Effector memory CD4-positive, alpha-beta T cell (primary cell): ENCODE data around the gene OGG1.

Experiments used
- DNase-seq, 3 donors: peaks; one replicate each; pipeline ENCODE4 v3.0.0-alpha.2; 2020
- H3K27ac ChIP-seq: 2 replicates; pipeline ENCODE4 v1.7.0; 2013; ENCODE audit warnings: mild to moderate bottlenecking, low read length, moderate library complexity; ENCODE audit not compliant: insufficient read depth, poor library complexity, severe bottlenecking
- H3K27me3 ChIP-seq: replicated peaks from 2 replicates; pipeline ENCODE4 v1.7.0; 2013; ENCODE audit warnings: mild to moderate bottlenecking, low read length; ENCODE audit not compliant: insufficient read depth, control insufficient read depth, poor library complexity, severe bottlenecking
- H3K36me3 ChIP-seq: 2 replicates; pipeline ENCODE4 v1.7.0; 2013; ENCODE audit warnings: mild to moderate bottlenecking, low read length, moderate library complexity; ENCODE audit not compliant: control insufficient read depth, insufficient read depth
- H3K4me1 ChIP-seq: 2 replicates; pipeline ENCODE4 v1.7.0; 2013; ENCODE audit warnings: low read length, mild to moderate bottlenecking; ENCODE audit not compliant: control insufficient read depth, insufficient read depth, poor library complexity, severe bottlenecking
- H3K4me3 ChIP-seq: 2 replicates; pipeline ENCODE4 v1.7.0; 2013; ENCODE audit warnings: low read length, low read depth, mild to moderate bottlenecking; ENCODE audit not compliant: insufficient read depth, poor library complexity, severe bottlenecking
- H3K9me3 ChIP-seq: 2 replicates; pipeline ENCODE4 v1.7.0; 2013; ENCODE audit warnings: mild to moderate bottlenecking, low read length, moderate library complexity; ENCODE audit not compliant: control insufficient read depth

Gene OGG1

DNA sequence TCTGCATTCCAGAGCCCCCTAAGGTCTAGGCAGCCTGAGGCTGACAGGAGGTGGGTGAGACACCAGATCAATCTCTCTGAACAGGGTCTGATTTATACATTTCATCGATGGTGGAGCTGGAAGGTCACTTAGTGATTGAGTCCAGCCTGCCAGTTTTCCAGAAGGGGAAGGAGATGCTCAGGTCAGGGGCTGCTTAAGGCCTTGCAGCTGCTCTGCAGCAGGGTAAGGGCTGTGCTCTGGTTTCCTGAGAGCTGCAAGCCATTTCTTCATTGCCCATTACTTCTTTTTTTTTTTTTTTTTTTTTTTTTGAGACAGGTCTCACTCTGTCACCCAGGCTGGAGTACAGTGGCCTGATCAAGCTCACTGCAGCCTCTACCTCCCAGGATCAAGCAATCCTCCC lies 31.8 kb downstream of the OGG1 start:
- DNase-seq, result no peak
- H3K9me3 ChIP-seq, result no peaks in the 10 kb centered on the region
- peaks cover 25% of the 10 kb centered on the region for H3K4me1 ChIP-seq
- peaks cover 31% of the 10 kb centered on the region for H3K36me3 ChIP-seq
- H3K27me3 ChIP-seq, result no peaks in the 10 kb centered on the region
- no peak overlapping the region for H3K4me3 ChIP-seq
- no peak overlapping the region for H3K27ac ChIP-seq

DNA sequence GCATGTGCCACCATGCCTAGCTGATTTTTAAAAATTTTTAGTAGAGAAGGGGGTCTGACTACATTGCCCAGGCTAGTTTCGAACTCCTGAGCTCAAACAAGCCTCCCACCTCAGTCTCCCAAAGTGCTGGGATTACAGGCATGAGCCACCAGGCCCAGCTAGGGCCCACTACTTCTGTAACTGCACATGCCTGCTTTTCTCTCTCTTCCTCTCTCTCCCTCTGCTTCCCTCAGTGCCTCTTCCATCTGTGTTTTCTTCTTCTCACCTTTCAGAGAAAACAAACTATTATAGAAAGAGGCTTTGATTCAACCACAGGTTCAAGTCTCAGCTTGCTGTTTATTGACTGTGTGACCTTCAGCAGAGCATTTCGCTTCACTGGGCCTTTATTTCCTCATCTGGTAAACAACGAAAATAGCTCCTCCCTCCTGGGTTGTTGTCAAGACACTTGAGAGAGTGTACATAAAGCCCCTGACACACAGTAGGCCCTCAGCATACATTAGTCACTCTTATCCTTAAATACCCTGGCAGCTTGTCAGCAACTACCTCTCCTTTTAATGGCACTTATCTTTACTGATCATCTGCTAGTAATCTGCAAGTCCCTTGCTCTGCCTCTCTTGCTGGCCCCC lies 32.3 kb downstream of the OGG1 start:
- no peak overlapping the region for H3K27ac ChIP-seq
- no peaks in the 10 kb centered on the region for H3K27me3 ChIP-seq
- peaks cover 25% of the 10 kb centered on the region for H3K4me1 ChIP-seq
- H3K9me3 ChIP-seq, result no peaks in the 10 kb centered on the region
- no peak overlapping the region for H3K4me3 ChIP-seq
- no peak for DNase-seq
- H3K36me3 ChIP-seq, result peaks cover 35% of the 10 kb centered on the region

DNA sequence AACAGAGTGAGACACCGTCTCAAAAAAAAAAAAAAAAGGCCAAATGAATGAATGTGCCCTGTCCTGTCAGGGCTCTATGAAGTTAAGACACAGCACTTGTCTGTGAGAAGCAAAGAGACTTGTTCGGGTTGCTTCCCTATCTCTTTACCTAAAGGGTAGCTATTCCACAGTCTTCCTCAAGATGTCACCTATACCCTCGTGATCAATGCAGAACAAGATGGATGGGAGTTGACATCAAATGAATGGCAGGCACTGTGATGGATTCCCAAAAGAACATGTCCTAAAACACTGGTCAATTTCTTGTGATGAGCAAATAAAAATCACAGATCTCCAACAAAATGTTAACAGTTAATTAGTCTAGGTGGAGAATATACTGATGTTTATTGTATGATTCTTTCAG lies 33.0 kb downstream of the OGG1 start:
- H3K4me1 ChIP-seq, result peaks cover 25% of the 10 kb centered on the region
- H3K9me3 ChIP-seq, result no peaks in the 10 kb centered on the region
- H3K4me3 ChIP-seq, result no peak overlapping the region
- DNase-seq, result no peak
- no peaks in the 10 kb centered on the region for H3K27me3 ChIP-seq
- H3K27ac ChIP-seq, result no peak overlapping the region
- peaks cover 35% of the 10 kb centered on the region for H3K36me3 ChIP-seq

DNA sequence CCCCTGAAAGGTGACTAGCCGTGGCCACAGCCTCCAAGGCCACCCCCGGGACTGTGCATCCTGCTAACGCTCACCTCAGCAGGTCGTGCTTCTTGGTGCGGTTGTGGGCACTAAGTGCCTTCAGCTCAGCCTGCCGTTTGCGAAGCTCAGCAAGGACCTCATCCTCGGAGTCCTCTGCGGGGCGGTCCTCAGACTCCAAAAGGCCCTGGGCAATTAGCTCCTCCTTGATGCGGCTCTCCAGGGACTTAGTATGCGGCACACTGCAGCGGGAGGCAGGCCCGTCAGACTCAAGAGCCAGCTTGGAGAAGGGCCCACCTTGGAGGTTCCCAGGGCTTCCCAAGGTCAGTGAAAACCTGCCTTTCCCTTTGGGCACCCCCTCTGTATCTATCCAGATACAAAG lies 34.2 kb downstream of the OGG1 start:
- Histone ChIP-seq H3K36me3 (peaks cover 36% of the 10 kb centered on the region), H3K27ac (no peak overlapping the region), H3K4me1 (peaks cover 24% of the 10 kb centered on the region), H3K9me3 (no peaks in the 10 kb centered on the region), H3K4me3 (no peak overlapping the region), H3K27me3 (no peaks in the 10 kb centered on the region)
- no peak for DNase-seq

DNA sequence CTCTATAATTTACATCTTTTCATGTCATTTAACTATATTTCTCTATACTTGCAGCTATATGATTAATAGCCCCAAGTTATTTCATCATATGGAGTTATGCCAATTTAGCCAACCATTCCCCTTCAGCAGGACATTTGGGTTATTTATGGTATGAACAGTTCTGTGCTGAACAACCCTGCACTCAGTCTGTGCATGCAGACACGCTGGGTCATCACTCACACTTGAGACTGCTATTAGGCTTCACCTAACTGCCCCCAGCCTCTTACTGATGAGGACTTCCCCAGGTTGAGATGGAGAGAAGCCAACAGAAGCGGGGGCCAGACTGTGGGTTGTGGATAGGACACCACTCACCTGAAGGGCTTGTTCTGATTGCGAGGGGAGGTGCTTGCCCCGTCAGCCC lies 35.2 kb downstream of the OGG1 start:
- no peak for DNase-seq
- no peak overlapping the region for H3K4me3 ChIP-seq
- H3K27ac ChIP-seq, result no peak overlapping the region
- no peaks in the 10 kb centered on the region for H3K9me3 ChIP-seq
- H3K36me3 ChIP-seq, result peaks cover 45% of the 10 kb centered on the region
- H3K4me1 ChIP-seq, result peaks cover 14% of the 10 kb centered on the region
- no peaks in the 10 kb centered on the region for H3K27me3 ChIP-seq

DNA sequence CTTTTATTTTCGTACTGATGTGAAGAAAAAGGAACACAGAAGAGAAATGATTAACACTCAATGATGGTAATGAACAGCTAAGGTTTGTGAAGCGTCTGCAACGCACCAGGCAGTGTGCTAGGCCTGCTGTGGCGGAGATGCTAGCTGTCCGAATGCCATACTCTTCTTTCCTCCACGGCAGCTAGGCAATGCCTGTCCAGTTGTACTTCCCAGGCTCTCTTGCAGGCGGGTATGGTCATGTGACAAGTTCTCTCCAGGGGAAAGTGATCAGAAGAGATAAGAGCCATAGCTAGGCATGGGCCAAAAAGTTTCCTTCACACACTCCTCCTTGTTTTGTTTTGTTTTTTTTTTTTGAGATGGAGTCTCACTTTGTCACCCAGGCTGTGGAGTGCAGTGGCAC lies 35.9 kb downstream of the OGG1 start:
- Histone ChIP-seq H3K9me3 (no peaks in the 10 kb centered on the region), H3K27ac (no peak overlapping the region), H3K4me1 (peaks cover 7% of the 10 kb centered on the region), H3K36me3 (peaks cover 45% of the 10 kb centered on the region), H3K27me3 (no peaks in the 10 kb centered on the region), H3K4me3 (no peak overlapping the region)
- no peak for DNase-seq

DNA sequence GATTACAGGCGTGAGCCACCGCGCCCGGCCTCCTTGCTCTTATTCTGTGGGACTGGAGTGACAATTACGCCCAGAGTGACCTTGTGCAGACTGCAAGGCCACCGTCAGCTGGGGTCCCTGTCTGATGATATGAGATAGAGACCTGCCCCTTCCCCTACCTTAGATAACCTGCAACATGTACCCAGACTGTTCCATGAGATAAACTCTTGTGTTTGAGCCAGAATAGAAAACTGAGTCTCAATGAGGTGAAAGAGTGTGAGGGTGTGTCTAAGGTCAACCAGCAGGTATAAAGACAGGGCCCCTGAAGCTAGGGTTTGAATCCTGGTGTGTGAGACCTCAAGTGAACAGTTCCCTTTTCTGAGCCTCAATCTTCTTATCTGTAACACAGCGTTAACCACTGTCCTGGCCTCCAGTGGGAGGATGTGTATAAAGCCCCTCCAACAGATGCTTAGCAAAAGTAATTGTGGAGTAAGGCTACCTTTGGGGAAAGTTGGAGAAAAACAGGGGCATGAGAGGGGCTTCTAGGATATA lies 36.5 kb downstream of the OGG1 start:
- Histone ChIP-seq H3K27me3 (no peaks in the 10 kb centered on the region), H3K4me1 (peaks cover 6% of the 10 kb centered on the region), H3K9me3 (no peaks in the 10 kb centered on the region), H3K27ac (no peak overlapping the region), H3K36me3 (peaks cover 45% of the 10 kb centered on the region), H3K4me3 (no peak overlapping the region)
- no peak for DNase-seq

DNA sequence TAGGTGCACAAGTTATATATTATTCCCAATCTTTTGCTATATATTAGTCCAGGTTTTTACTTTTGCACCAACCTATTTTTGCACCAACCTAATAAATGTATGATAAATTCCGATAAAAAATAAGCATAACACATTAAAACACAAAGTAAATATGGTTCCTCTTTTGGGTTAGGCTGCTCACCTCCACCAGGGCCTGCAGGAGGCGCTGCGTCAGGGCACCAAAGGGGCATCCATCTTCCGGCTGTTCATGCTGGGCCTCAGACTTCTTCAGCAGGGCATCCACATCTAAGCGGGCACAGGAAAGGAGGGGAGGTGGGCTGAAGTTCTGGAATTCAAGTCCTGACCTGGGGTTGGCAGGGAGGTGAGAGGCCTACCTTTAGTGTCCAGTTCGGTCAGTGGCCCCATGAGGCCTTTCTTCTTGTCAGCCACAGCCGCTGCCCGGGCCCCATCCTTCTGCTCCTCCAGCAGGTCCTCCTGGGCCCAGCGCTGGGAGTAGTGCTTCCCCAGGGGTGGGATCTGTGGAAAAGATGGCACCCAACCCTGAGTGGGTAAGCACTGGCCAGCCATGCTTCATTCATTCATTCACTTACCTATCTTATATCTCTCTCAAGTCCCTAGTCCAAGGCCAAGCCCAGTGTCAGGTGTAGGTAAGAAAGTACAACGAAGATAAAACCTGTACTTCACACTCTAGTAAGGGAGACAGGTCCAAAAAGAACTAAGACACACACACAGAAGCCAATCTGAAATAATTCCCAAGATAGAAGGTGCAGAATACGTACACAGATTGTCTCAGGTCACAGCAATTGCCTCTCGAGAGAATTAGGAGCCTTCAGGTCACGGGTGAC lies 37.3 kb downstream of the OGG1 start:
- no peak for DNase-seq
- Histone ChIP-seq H3K9me3 (no peaks in the 10 kb centered on the region), H3K27me3 (no peaks in the 10 kb centered on the region), H3K4me1 (peaks cover 11% of the 10 kb centered on the region), H3K4me3 (no peak overlapping the region), H3K27ac (no peak overlapping the region), H3K36me3 (peaks cover 38% of the 10 kb centered on the region)

DNA sequence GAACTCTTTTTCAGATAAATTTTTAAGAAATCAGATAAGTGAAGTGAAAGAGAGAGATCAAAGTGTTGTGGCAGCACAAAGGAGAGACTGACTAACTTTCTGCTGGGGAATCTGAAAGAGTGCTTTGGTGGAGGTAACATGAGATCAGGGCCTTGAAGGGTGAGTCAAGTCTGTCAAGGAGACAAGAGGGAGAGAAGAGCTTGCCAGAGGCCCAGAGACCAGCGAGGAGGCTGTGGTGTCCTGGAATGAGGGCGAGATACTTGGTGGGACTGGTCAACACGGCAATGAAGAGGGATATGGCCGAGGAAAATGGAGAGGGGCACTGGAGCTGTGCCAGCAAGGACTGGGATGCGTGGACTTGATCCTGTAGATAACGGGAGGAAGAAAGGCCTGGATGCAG lies 38.0 kb downstream of the OGG1 start:
- Histone ChIP-seq H3K4me1 (peaks cover 15% of the 10 kb centered on the region), H3K9me3 (no peaks in the 10 kb centered on the region), H3K4me3 (no peak overlapping the region), H3K36me3 (peaks cover 36% of the 10 kb centered on the region), H3K27ac (no peak overlapping the region), H3K27me3 (no peaks in the 10 kb centered on the region)
- no peak for DNase-seq

DNA sequence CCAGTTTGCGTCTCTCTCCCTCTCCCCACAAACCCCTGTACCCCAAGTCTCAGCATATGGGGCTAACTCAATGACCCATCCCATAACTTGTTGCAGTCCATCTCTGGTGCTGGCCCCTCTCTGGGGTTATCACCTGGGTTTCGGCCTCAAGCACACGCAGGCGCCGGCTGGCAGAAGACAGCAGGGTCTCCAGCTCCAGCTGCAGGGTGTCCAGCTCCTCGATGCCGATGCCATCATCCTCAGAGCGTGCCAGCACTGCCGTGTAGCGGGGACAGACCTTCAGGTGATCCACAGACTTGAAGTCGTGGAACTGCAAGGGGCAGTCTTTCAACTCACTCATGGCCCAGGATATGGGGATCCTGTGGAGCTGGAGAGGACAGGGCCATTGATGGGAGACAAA lies 41.4 kb downstream of the OGG1 start:
- Histone ChIP-seq H3K4me1 (peaks cover 28% of the 10 kb centered on the region), H3K27ac (no peak overlapping the region), H3K4me3 (peak overlapping the region; percentile 98), H3K27me3 (no peaks in the 10 kb centered on the region), H3K9me3 (no peaks in the 10 kb centered on the region), H3K36me3 (peaks cover 25% of the 10 kb centered on the region)
- no peak for DNase-seq
